Stomach (tissue), 4 donors: Measurements from ENCODE around the gene SSR1.

ENCODE experiments used
- POLR2A ChIP-seq, 4 donors: fragments of 450-650 bp; IDR thresholded peaks; one replicate each; pipeline ENCODE4 v1.6.1; 2016; ENCODE audit warnings: antibody characterized with exemption in 4 of 4, control low read depth in 2 of 4, mild to moderate bottlenecking in 1 of 4, moderate library complexity in 1 of 4
- POLR2AphosphoS5 ChIP-seq, 3 donors: sonication (generic); formaldehyde crosslinking; IDR thresholded peaks; one replicate each; pipeline ENCODE4 v1.6.1; 2016; ENCODE audit warnings: antibody characterized with exemption in 3 of 3
- TF ChIP-seq, protein P1 (sequence below), 7 experiments: fragments of 450-650 bp in 4 of 7; fragments of 200-600 bp in 3 of 7; sonication (generic) in 3 of 7; IDR thresholded peaks; one replicate each; pipeline ENCODE4 v1.5.1; 2016 to 2019; ENCODE audit warnings: antibody characterized with exemption in 7 of 7, control low read depth in 2 of 7, mild to moderate bottlenecking in 1 of 7

DNA sequence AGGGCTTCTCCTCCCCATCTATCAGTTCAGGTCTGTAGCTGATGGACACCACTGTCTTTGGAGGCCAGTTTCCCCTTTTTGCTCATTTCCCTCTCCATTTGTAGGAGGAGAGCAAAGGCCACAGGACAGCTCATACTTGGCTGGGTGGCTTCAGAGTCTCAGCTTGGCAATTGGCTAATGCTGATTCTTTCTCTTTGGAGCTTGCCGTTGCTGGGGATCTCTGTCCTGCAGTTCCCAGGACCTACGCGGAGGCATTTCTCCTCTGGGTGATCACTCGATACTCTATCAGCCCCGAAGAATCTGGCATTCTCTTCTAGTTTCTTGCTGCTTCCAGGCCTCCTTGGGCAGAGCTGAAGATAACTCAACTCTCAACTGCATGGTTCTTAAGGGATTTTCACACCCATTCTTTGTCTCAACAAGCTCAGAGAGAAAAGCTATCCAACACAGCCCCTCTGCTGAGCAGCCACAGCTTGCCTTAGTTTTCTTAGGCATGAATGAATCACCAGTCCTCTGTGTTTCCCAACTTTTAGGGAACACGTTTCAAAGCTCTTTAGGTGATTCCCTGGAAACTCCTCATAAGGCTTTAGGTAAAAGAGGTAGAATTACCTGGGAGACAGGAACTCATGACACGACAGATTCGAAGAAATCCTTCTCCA lies 19.2 kb upstream of the SSR1 start:
- TF ChIP-seq POLR2A (IDR thresholded peaks at IDR 0.05) (no peak), POLR2AphosphoS5 (IDR thresholded peaks at IDR 0.05) (no peak)
- TF ChIP-seq, protein P1, sequence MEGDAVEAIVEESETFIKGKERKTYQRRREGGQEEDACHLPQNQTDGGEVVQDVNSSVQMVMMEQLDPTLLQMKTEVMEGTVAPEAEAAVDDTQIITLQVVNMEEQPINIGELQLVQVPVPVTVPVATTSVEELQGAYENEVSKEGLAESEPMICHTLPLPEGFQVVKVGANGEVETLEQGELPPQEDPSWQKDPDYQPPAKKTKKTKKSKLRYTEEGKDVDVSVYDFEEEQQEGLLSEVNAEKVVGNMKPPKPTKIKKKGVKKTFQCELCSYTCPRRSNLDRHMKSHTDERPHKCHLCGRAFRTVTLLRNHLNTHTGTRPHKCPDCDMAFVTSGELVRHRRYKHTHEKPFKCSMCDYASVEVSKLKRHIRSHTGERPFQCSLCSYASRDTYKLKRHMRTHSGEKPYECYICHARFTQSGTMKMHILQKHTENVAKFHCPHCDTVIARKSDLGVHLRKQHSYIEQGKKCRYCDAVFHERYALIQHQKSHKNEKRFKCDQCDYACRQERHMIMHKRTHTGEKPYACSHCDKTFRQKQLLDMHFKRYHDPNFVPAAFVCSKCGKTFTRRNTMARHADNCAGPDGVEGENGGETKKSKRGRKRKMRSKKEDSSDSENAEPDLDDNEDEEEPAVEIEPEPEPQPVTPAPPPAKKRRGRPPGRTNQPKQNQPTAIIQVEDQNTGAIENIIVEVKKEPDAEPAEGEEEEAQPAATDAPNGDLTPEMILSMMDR (IDR thresholded peaks at IDR 0.05): no peak
